Measurements from ENCODE around the gene KITLG.
"Not testable (repeated sequence)": the region's sequence is repeated elsewhere in the genome, so short reads cannot be mapped to it uniquely, and the experiment has no call there.

The KITLG gene

DNA sequence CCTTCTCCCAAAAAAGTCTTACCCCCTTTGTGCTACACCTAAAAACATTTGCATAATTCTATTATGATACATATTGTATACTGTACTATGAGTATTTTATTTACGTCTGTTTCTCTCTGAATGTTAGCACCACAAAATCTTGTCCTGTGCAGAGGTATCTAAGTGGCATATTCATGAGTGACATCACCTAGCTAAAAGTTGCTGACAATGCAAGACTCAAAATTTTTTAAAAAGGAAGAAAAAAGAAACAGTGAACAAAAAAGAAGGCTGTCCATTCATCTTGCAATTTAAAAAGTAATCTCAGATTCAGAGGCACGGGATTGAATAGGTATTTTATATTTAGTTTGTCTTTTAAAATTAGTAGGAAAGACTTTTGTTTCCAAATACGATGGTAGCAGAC is 69.4 kb downstream of the KITLG start:
- no peak overlapping the region for H3K4me3 ChIP-seq (replicated peaks; ENCODE audit: low read depth, low read length)
- TF ChIP-seq, protein P1, sequence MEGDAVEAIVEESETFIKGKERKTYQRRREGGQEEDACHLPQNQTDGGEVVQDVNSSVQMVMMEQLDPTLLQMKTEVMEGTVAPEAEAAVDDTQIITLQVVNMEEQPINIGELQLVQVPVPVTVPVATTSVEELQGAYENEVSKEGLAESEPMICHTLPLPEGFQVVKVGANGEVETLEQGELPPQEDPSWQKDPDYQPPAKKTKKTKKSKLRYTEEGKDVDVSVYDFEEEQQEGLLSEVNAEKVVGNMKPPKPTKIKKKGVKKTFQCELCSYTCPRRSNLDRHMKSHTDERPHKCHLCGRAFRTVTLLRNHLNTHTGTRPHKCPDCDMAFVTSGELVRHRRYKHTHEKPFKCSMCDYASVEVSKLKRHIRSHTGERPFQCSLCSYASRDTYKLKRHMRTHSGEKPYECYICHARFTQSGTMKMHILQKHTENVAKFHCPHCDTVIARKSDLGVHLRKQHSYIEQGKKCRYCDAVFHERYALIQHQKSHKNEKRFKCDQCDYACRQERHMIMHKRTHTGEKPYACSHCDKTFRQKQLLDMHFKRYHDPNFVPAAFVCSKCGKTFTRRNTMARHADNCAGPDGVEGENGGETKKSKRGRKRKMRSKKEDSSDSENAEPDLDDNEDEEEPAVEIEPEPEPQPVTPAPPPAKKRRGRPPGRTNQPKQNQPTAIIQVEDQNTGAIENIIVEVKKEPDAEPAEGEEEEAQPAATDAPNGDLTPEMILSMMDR (IDR thresholded peaks at IDR 0.05; ENCODE audit: low read length, missing control alignments) = no peak
- DNase-seq (ENCODE audit: low read depth) = no peak

DNA sequence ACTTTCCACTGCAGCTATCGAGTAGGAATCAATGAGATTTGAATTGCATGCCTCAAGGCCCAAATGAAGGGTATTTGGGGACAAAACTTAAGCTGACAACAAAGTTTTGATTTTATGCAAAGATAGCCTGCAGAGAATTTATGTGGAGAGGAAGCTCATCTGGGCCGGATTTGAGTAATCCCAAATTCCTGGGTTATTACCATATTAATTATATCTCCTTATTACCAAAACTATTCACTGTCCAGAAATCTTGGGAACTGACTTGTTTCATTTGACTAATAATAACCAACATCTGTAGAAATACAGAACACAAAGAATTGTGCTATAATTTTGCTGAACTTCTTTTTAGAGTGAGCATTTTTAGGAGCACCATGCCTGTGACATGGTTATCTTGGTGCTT is 70.4 kb downstream of the KITLG start:
- TF ChIP-seq, protein P1 (IDR thresholded peaks at IDR 0.05; ENCODE audit: low read length, missing control alignments) = no peak
- no peak for DNase-seq (ENCODE audit: low read depth)
- no peak overlapping the region for H3K4me3 ChIP-seq (replicated peaks; ENCODE audit: low read depth, low read length)

DNA sequence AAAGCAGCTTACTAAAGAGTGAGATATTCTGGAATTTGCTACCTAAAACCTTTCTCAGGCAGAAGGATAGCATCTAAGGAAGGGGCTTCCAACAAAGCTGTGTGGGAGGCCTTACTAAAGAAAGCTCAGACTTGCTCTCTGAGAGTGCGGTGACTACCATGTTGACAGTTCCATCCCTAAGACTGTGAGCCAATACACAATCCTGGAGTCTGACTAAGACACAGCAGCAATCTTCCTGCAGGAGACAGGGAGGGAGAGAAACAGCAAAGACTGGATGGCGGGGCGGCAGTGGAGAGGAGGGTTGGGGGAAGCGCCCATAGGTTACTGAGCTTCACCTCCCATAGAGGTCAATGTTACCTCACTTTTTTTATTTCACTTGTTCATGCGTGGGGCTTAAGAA is 70.9 kb downstream of the KITLG start:
- TF ChIP-seq, protein P1 (IDR thresholded peaks at IDR 0.05; ENCODE audit: low read length, missing control alignments) = no peak
- DNase-seq (ENCODE audit: low read depth) = no peak
- H3K4me3 ChIP-seq (replicated peaks; ENCODE audit: low read depth, low read length) = no peak overlapping the region

DNA sequence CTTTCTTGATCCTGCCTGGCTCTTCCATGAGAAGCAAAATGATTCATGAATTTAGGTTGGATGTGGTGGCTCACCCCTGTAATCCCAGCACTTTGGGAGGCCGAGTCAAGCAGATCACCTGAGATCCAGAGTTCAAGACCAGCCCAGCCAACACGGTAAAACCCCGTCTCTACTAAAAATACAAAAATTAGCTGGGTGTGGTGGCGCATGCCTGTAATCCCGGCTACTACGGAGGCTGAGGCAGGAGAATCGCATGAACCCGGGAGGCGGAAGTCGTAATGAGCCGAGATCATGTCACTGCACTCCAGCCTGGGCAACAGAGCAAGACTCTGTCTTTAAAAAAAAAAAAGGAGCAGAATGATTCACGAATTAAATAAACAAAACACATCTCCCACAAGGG is 72.4 kb downstream of the KITLG start:
- not testable (repeated sequence) for DNase-seq (ENCODE audit: low read depth); H3K4me3 ChIP-seq (replicated peaks; ENCODE audit: low read depth, low read length)

DNA sequence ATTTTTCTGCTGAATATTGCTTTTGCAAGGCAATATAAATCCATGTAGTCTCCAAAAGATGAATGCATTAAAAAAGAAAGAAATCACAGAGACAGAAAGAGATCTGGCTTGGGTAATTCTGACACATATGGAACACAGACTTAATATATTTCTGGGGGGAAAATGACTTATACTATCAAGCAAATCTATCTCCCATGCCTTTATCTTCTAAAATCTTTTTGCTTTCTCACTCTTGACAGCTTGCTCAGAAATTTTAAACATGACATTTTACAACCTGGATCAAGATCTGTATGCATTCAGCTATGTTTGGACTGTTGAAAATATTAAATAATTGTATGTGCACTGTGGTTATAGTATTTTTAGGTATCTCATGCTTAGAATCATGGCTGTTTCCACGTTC is 73.0 kb downstream of the KITLG start:
- TF ChIP-seq, protein P1 (IDR thresholded peaks at IDR 0.05; ENCODE audit: low read length, missing control alignments) = no peak
- H3K4me3 ChIP-seq (replicated peaks; ENCODE audit: low read depth, low read length) = no peak overlapping the region
- no peak for DNase-seq (ENCODE audit: low read depth)

DNA sequence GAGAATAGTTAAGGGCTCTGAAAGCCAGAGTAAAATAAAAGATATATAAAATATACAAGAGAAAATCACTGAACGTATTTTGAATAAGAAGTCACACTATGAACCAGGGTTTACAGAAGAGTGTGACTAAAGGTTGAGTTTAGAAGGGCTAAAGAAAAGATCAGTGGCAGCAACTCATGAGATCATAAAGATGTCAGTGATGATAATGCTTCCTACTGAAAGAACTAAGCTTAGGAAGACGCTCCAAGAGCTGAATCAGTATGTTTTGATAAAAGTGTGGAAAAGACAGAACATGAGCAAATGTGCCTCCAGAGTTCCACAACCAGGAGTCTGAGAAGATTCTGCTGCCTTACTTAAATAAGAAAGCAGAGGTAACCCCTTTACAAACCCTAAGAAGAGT is 74.6 kb downstream of the KITLG start:
- no peak for DNase-seq (ENCODE audit: low read depth)
- no peak overlapping the region for H3K4me3 ChIP-seq (replicated peaks; ENCODE audit: low read depth, low read length)
- TF ChIP-seq, protein P1 (IDR thresholded peaks at IDR 0.05; ENCODE audit: low read length, missing control alignments) = no peak

DNA sequence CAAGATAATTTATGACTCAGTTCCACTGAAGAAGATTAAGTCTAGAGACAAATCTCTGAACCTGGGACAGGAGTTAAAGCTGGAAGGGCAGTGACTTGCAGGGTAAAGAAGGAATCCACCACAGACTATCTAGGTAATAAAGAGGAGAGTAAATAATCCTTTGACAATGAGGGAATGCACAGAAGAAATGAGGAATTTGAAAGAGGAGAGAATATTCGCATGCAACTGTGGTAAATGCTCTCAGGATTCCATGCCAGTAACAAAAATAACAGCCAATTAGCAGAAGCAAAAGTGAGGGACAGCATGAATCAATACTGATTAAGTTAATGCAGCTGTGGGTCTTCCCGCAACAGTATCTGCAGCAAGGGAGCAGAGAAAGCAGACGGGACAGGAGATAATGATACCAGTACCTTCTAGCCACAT is 77.0 kb downstream of the KITLG start:
- TF ChIP-seq, protein P1 (IDR thresholded peaks at IDR 0.05; ENCODE audit: low read length, missing control alignments) = no peak
- no peak overlapping the region for H3K4me3 ChIP-seq (replicated peaks; ENCODE audit: low read depth, low read length)
- DNase-seq (ENCODE audit: low read depth) = no peak

Measured in fibroblast of pulmonary artery (primary cell).